NB4 (cell line): ENCODE results near the gene TDG.

Source experiments
- CTCF ChIP-seq: IDR thresholded peaks from one replicate; pipeline ENCODE4 v1.5.1; 2012; ENCODE audit warnings: low read depth, low read length
- MAX ChIP-seq: IDR thresholded peaks from 2 replicates; pipeline ENCODE4 v1.6.1; 2011; ENCODE audit warnings: low read depth, low read length
- MYC ChIP-seq: IDR thresholded peaks from 2 replicates; pipeline ENCODE4 v1.6.1; 2011; ENCODE audit warnings: low read depth, low read length
- POLR2A ChIP-seq: IDR thresholded peaks from 2 replicates; pipeline ENCODE4 v1.6.1; 2011; ENCODE audit warnings: mild to moderate bottlenecking; ENCODE audit not compliant: insufficient read length; ENCODE audit errors: extremely low read depth

DNA sequence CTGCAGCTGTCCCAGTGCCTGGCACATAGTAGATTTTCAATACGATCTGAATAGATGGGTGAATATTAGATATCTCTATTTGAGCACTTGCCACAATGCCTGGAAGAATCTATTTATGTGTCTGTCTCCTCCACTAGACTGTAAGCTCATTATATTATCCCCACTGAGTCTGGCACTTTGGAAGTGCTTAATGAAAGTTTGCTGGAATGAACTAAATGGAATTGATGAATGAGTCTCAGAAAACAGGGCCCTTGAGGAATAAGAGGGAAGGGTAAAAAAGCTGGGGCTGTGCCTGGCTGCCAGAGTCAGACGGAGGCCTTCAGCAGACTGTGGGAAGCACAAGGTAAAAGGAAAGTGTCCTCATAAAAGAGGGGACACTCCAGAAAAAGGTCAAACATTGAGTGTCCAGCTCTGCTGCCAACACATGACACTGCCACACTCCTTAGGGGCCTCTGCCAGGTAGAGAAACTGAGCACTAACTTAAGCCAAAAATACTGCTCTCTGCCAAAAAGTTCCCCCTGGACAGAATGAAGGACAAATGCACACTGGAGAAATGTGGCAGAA is 45.0 kb downstream of the TDG start:
- TF ChIP-seq CTCF, result no peak
- TF ChIP-seq POLR2A, result no peak
- no peak for TF ChIP-seq MAX
- no peak for TF ChIP-seq MYC
